ENCODE measurements around the gene ZNF268.

DNA sequence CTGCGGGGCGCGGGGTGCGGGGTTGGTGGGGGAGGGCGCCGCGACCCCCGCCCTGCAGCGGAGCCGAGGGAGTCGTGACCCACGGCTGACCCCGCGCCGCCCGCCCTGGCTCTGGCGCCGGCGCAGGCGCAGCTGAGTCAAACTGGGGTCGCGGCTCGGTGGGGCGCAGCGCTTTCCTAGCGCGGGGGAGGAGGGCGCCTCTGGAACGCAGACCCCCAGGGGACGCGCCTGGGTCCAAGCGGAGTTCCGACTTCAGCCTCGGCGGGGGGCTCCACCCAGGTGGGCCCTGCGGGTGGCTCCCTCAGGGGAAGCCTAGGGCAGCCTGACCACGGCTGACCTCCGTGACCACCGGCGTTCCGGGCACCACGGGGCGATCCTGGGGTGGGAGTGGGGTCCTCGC lies 54.8 kb downstream of the ZNF268 start:
- TF ChIP-seq EZH2 (IDR thresholded peaks at IDR 0.05), result no peak
- TF ChIP-seq, protein P1, sequence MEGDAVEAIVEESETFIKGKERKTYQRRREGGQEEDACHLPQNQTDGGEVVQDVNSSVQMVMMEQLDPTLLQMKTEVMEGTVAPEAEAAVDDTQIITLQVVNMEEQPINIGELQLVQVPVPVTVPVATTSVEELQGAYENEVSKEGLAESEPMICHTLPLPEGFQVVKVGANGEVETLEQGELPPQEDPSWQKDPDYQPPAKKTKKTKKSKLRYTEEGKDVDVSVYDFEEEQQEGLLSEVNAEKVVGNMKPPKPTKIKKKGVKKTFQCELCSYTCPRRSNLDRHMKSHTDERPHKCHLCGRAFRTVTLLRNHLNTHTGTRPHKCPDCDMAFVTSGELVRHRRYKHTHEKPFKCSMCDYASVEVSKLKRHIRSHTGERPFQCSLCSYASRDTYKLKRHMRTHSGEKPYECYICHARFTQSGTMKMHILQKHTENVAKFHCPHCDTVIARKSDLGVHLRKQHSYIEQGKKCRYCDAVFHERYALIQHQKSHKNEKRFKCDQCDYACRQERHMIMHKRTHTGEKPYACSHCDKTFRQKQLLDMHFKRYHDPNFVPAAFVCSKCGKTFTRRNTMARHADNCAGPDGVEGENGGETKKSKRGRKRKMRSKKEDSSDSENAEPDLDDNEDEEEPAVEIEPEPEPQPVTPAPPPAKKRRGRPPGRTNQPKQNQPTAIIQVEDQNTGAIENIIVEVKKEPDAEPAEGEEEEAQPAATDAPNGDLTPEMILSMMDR (IDR thresholded peaks at IDR 0.05), result no peak
- no peak for TF ChIP-seq EZH2phosphoT487 (IDR thresholded peaks at IDR 0.05)

Measured in neural progenitor cell (in vitro differentiated cells).